Fibroblast of skin of left quadriceps (primary cell): ENCODE results near the gene EDN2.
A peak's percentile ranks its signal among the peaks of the same experiment; 100 is the strongest.

ENCODE experiments used
- DNase-seq, 2 experiments: peaks; one replicate each; pipeline ENCODE4 v3.0.0-alpha.2; 2013; ENCODE audit warnings: low read depth in 2 of 2

The EDN2 gene

DNA sequence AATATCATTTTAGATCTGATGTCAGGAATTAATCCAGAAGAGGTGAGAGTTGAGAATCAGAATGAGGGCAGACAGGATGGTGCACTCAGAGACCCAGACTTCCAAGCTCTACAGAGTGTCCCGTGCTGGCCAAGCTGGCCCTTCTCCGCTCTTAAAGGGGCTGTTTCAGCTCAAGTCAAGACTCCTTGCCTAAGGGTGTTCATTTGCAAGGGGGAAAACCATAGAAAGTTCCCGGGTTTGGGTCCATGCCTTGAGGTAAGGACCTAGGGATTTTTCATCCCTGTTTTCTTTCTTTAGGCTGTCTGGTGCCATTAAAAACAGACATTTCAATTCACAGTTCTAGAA is 47.5 kb downstream of the EDN2 start:
- DNase-seq: no peak

- DNase-seq: no peak
These were observed 48.0 kb downstream of the EDN2 start for GRCh38 chr1:41436281-41437010.

GRCh38 chr1:41435570-41436178 is 48.8 kb downstream of the EDN2 start:
- DNase-seq: no peak

- DNase-seq: no peak
These were observed 49.6 kb downstream of the EDN2 start for GRCh38 chr1:41434748-41435449.

DNA sequence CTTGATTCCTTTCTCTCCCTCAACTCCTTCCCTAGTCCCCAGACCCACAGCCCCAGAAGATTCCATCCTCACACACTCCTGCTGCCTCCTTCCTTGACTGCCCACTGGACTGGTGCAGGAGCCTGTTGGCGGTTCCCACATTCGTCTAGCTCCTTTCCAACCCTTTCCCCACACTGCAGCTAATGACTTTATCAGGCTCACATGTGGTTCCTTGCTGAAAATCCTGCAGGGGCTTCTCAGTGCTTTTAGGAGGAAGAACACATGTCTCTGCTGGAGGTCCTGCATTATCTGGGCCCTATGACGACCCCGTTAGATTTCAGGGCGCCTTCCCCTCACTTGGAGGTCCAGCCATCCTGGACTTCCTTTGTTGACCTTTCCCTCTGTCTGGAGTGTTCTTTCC is 50.2 kb downstream of the EDN2 start:
- no peak for DNase-seq

DNA sequence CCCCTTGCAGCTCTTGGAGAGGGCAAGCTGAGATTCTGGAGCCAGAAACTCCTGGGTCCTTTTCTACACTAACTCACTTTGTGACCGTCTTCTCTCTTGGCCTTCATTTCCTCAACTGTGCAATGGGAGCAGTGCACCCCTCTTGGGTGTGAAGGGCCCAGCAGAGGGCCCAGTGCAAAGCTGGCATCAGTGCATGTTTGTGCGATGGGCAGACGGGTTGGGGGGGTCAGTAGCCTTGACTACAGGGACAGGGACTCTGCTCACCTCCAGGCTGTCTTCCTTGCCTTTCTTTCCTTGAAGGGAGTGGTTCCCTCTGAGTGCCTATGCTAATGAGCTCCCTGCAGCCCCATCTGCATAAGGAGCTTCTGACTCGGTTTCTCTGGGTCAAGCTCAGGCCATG is 51.0 kb downstream of the EDN2 start:
- no peak for DNase-seq

- DNase-seq: peak; percentile 51 to 54
These were observed 51.8 kb downstream of the EDN2 start for GRCh38 chr1:41432481-41433280.

DNA sequence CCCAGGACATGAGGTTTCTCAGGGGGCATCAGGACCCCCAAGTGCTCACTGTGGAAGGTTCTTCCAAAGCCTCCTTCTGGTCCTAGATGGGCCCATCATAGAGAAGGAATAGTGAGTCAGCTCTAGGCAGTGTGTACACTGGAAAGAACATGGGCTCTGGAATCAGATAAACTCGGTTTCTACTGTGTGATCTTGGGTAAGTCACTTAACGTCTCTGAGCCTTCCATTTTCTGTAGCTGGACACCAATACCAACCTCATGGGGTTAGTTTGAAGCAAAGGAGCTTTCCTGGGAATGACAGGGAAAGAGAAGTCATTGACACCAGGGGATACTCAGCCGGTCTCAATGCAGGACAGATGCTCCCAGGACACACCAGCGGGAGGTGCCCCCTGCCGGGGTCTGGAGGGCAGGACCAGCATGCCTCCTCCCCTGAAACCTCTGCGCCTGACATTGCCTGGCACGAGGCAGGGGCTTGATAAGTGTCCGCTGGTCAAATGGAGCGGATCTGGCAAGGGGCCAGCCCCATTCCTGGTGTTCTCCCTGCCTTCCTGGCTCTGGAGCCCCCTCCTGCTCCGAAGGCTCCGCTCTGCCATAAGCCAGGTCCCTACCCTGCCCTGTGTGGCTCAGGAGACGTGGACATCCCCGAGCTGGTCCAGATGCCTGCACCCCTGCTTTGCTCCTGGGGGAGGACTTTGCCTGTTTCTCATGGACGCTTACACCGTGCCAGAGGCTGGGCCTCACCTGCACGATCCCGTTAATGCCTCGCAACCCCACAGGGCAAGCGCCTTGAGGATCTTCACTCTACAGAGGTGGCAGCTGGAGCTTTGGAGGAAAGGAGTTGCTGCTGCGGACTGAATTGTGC is 52.8 kb downstream of the EDN2 start:
- no peak for DNase-seq

DNA sequence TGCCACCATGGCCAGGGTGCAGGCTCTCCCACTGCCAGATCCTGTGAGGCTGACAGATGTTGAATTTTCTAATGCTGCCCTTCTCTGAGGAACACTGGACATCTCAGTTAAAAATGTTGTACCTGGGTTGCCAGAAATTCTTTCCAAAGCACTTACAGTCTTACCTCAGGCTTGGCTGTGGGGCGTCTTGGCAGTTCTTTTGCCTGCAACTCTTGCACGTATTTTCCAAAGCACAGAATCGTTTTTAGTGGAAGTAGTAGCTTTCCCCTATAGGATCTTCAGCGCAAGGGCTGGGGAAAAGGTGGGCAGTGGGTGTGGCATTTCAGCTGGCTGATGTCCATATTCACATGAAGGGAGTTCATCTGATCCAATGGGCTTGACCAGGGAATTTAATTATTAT is 53.9 kb downstream of the EDN2 start:
- DNase-seq: no peak

- DNase-seq: no peak
These were observed 54.4 kb downstream of the EDN2 start for GRCh38 chr1:41430069-41430468.

DNA sequence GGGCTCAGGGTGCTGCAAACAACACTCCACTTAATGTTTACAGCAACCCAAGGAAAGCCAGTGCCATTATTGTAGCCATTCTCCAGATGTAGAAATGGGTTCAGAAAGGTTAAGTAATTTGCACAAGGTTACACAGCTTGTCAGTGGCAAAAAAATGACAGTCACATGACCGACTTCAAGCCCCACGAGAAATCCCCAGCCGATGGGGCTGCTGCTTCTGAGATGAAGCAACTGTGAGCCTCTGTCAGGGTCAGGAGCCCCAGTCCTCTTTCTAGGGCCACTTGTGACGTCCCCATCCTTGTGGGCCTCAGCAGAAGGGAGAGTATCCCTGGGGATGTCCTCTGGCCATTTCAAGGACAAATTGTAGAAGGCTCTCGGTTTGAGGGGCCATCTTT is 54.8 kb downstream of the EDN2 start:
- DNase-seq: no peak
